Anterior cingulate cortex (tissue), 58 donors: ENCODE results near the gene MLLT1.

Experiments used
- DNase-seq, 58 donors: peaks; one replicate each; lab custom pipeline; 2025; lab: John Stamatoyannopoulos, UW

The MLLT1 gene

DNA sequence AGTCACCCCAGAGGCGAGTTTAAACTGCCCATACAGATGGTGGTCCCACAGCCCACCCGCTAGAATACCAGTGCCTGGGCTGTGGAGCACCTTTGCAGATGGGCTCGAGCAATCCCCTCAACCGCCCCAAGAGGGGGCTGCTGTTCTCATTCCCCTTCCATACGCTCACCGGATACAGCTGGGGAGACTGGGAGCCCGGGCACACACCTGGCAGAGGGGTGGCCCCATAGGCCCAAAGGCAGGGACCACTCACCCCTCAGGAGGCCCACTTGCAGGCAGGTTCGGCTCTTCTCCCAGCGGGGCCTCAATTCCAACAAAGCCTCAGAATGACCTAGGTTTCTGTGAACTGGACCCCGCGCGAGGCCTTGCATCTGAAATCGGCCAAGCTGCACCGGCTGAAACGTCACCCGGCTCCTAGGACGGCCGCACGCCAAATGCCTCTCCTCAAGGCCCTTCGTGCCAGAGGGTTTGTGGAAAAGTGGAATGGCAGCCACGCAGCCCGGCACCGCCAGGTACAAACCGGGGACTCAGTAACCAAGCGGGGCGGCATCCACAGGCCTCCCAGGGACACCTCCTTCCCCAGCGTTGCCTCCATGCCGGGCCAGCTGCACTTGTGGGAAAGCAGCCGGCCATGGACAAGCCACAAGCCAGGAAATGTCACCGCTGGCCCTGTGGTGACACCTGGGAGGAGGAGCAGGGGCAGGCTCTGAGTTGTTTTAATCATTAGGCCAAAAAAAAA, 18.7 kb downstream of the MLLT1 start:
- no peak for DNase-seq

DNA sequence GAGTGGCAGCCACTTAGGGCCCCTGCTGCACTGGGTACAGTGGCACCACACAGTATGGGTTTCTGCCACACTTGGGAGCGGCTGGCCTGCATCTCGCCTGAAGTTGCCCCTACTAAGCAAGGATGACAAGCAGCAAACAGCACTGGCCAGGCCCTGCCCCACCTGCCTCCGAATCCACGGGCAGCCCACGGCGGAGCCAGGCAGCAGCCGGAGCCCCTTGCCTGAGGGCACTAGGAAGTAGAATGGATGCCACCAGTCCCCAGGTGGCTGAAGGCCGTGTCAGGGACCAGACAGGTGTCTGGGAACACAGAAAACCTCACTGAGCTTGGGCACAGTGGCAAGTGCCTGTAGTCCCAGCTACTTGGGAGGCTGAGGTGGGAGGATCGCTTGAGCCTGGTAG, 19.4 kb downstream of the MLLT1 start:
- no peak for DNase-seq

DNA sequence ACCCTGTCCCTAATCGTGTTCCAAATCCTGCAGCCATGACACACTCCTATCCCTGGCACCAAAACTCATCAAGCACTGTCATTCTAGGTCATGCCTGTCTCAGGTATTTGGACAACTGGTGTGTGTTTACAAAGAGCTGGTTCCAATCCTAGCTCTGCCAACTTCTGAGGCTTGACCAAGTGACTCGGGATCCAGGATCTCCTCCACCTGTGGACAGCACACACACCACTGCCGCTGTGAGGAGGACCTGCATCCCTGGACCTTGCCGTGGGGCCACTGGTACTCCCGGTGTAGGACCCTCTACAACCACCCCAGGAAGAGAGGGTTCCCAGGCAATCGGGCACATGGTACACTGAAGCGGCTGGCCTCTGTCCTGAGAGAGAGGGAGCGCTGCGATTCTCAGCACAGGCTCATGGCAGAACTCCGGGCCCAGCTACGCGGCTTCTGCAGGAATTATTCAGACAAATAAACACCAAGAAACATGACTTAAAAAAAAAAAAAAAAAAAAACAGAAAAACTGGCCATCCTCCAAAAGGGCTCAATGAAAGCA, 20.4 kb downstream of the MLLT1 start:
- peak in 1 of 58 donors; percentile 19 for DNase-seq

DNA sequence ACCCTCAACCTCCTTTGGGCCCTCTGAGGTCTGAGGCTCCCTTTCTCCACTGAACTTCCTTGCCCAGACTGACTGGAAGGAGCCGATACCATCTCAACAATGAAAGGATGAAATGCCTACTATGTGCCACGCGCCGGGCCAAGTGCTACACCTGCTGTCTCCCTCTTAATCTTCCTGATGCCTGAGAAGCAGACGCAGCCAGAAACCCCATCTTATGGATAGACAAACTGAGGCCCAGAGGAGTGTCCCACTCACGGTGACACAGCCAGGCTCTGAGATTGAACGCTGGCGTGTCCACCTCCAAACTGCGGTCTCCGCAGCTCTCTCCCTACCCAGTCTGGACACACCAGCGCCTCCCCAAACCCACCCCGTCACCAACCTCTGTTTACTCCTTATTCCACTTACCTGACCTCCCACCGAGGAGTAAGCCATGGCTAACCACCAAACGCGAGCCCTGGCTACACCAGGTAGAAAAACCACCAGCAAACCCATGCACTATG, 20.9 kb downstream of the MLLT1 start:
- no peak for DNase-seq

DNA sequence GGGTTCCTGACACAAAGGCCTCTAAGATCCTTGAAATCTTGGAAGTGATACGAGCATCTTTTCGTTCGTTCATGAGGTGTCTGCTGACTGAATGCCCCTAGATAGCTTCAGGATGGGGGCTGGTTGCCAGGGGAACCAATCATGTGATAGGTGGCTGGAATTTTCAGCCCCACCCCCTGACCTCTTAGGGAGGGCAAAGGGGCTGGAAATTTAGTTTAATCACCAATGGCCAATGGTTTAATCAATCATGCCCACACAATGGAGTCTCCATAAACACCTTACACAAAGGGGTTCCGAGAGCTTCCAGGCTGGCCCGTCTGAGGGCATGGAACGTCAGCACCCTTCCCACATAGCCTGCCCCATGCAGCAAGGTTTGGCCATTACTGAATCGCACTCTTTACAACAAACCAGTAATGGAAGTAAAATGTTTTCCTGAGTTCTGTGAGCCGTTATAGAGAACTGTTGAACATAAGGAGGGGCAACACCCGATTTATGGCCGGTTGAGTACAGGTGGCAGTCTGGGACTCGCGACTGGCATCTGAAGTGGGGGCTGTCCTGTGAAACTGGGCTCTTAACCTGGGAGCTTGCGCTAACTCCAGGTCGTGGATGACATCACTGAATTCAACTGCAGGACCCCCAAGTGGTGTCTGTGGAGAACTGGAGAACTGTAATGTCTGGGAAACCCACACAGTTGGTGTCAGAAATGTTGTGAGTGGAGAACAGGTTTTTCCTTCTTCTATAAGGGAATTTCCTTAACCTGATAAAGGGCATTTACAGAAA, 25.6 kb downstream of the MLLT1 start:
- DNase-seq = no peak

DNA sequence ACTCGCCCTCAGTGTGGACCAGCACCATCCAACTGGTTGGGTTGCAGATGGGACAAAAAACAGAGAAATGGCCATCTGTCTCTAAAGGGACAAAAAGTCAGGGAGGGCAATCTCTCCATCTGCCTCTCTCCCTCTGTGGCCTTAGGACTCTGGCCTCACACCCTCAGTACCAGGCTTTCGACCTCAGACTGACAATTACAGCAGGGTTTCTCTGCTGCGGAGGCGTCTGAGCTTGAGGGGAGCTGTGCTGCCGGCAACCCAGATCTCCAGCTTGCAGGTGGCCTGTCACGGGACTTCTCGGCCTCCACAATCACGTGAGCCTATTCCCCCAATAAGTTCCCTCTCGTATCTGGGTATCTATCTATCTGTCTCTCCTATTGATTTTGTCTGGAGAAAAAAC, 27.7 kb downstream of the MLLT1 start:
- DNase-seq = no peak

DNA sequence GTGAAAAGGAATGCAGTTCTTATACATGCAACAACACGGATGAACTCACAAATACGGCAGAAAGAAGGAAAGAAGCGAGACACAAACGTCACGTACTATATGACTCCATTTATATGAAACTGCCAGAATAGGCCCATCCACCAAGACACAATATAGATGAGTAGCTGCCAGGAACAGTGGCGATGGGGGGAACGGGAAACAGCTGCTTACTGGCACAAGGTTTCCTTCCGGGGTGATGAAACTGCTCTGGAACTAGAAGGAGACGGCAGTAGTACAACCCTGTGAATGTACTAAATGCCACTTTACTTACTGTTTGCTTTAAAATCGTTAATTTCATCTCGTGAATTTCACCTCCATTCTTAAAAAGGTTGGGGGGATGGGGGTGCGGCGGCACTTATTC, 28.9 kb downstream of the MLLT1 start:
- no peak for DNase-seq

DNA sequence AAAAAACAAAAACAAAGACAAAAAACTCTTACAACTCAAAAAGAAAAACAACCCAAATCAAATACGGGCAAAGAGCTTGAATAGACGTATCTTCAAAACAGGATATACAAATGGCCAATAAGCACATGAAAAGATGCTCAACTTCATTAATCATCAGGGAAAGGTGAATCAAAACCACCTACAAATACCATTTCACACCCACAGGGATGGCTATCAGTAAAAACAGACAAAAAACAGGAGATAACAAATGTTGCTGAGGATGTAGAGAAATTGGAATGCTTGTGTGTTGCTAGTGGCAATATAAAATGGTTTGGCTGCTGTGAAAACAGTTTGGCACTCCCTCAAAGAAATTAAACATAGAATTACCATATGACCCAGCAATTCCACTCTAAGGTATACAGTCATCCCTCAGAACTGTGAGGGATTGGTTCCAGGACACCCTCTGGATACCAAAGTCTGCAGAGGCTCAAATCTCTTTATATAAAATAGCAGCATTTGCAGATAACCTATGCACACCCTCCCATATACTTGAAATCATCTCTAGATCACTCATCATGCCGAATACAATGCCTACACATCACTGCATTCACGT, 29.7 kb downstream of the MLLT1 start:
- DNase-seq = no peak

DNA sequence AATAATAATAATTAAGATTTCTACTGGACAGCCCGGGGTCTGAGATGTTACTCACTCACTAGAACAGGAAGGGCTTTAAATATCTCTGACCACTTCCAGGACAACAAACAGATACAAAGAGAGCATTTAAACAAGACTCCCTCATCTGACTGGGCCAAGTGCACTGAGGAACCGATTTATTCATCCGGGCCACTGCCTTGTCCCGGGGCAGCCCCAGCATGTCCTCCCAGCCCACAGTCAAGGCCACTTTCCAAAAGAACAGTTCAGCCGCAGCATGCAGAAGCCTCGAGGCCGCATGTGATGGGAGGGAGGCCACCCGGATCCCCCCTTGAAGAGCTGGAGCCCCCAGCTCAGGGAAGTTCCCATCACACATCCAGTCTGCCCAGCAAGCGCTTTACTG, 30.5 kb downstream of the MLLT1 start:
- peak in 23 of 58 donors; percentile 9 to 76 (median 31) for DNase-seq

DNA sequence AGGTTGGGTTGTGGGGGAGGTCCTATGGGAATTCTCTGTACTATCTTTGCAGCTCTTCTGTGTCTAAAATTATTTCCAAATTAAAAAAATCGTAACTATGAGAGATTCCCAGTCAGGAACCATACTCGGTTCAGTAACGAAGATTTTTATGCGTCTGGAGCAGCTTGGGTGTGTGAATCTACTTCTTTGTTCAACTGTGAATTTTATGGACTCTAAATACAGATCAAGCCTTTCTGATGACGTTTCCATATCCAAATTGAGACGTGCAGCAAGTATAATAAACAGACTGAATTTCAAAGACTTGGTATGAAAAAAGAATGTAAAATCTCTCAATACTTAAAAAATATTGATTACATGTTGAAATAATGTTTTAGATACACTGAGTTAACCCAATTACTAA, 30.9 kb downstream of the MLLT1 start:
- DNase-seq = no peak

DNA sequence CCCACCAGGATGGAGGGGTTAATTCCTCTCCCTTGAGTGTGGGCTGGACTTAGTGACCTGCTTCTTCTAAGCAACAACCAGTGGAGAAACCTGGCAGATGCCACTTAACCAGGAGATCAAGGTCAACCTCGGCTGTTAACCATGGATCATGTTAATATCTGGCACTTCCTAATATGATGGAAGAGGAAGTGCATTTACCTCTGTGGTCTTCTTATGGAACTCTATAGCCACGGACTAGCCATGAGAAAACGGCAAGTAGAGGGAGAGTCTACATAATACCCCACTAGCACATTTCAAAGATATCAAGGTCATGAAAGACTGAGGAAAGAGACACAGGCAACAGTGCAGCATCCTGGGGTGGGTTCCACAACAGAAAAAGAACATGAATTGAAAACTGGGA, 31.4 kb downstream of the MLLT1 start:
- DNase-seq = no peak

DNA sequence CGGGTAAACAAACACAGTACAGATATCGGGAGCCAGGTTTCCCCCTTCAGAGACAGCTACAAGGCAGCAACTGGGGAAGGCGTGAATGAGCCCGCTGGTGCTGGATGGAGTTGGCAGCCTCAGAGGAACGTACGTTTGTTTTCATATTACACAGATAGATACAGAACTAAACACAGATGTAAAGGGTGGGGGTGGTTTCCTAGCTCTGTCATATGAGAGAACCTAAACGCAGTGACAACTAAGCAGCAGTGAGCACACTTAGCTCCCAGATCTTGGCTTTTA, 32.8 kb downstream of the MLLT1 start:
- DNase-seq = no peak

DNA sequence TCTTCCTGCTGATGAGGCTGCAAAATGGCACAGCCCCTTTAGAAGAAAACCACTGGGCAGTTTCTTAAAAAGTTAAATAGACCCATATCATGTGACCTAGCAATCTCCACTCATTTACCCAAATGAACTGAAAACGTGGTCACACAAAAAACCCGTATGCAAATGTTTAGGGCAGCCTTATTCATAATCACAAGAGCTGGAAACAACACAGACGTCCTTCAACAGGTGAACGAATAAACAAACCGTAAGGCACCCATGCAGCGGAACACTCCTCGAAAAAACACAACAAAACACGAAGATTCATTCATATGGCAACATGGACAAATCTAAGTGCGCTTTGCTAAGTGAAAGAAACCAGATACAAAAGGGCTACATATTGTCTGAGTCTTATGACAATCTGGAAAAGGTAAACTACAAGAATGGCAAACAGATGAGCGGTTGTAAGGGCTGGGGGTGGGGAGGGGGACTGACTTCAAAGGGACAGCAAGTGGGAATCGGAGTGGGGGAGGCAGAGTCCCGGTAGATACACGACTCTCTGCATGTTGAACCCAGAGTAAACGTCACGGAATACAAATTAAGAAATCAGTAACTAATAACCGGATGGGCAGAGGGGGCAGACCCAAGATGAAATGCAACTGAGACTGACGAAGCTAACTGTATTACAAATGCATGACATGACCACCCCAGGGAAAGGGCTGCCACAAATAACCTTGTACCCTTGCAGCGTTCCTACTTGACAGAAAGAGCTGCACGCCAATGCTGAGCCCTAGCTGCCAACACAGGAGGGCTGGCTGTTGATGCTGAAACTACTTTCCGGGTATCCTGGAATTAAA, 33.4 kb downstream of the MLLT1 start:
- no peak for DNase-seq

DNA sequence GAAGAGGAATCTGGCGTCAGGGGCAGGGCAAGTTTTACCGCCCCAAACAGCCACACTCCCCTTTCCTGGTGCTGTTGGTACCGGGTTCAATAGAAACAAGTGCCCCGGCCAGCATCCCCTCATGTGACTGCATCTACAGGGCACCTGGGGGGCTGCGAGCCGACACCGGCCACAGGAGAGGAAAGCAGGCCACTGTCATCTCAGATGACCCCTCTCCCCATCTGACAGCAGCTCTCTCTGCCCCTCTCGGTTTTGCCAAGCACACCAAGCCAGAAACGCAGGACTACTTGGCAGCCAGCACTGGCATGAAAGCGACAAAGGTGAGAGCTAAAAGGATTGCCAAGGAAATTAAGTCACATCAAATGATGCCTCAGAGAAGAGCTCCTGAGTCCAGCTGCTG, 37.1 kb downstream of the MLLT1 start:
- DNase-seq = no peak

DNA sequence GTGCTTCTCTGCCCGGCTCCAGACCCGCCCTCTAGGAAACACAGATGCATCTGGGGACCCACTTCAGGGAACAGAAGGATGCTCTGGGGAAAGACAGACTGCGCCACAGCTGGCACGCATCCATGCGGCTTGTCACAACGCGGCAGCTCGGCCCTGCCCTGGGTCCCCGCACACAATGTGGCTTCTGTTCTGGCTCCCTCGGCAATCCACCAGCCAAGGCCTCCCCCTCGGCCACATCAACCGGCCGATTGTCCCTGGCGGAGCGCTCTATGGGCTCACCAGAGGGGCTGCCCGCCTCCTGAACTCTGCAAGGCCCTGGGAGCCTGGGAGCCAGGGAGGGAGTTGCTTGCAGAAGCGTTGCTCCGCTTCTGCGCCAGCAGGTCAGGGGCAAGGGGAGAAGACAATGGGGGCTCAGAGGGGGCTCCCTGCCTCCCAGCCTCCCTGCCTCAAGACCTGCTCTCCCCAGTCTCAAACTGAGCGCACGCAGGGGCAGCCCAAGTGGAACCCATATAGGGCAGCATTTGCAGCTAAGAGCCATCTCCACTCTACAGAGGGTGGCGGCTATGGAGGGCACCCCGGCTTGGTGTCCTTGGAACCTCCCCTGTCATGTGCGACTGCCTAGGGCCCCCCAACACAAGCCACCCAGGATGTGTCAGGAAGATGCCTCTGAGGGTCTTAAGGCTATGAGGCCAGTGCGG, 37.9 kb downstream of the MLLT1 start:
- peak in 55 of 58 donors; percentile 36 to 98 (median 88) for DNase-seq

DNA sequence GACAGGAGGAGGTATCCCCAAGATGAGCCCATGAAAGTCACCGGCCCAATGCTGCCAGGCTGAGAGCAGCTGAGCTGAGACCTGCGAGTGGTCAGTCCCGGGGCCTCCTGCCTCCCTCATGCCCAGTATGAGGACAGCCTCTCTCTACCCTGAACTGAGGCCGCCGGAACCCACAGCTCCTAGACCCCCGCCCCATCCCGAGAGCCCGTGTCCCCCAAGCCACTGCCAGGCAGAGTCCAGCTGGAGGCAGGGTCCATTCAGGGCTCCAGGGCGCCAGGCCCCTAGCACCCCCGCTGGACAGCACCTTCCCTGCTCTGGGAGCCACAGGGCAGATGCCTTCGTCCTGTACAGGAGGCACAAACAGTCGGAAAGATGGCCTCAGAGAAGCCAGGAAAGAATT, 38.7 kb downstream of the MLLT1 start:
- DNase-seq = peak in 1 of 58 donors; percentile 46

DNA sequence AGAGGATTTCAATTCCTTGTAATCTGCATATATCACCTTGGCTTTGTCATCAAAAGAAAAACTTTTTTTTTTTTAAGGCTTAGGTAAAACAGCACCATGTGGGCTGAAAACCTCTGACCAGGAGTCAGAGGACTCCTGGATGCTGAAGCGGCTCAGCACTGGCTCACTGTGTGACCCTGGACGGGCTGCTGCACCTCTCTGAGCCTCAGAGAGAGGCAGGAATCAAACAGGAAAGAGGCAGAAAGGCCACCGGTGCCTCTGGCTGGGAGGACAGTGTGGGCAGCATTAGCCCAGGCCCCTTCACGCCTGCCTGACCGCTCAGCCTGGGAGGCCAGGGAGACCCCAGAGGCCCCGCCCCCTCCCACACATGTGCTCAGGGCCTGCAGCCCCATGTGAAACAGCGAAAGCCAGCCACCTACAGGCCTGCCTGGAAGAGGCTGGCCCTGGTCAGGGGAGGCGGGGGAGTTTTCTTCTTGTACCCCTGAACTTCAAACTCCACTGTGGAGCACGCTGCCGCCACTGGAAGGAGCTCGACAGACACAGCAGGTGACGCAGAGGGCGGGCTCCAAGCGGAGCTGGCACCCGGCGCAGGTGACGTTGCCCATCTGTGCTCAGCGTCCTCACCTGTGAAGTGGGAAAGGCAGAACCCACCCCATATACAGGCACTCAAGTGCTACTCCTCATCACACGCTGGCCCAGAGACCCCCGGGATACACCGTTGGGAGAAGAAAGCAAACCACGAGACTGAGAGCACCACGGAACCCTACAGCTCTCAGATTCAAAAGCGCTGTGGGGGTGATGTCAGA, 39.7 kb downstream of the MLLT1 start:
- peak in 1 of 58 donors; percentile 29 for DNase-seq

DNA sequence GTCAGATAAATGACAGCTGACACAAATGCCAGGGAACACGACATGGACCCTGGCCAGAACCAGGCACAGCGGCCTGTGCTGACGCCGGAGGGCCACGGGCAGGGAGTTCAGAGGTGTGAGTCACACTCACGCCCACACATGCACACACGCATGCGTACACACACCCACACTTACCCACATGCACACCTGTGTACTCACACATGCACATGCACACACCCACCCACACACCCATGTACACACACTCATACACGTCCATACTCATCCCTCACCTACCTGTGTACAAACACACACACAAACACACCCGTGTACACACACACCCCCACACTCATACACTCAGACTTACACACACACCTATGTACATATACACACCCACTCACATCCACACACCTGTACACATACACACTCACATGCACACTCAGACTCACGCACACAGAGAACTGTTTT, 40.4 kb downstream of the MLLT1 start:
- DNase-seq = peak in 2 of 58 donors; percentile 21 to 69
